Activated T-helper 1 cell treated with anti-CD3 and anti-CD28 coated beads, Interleukin-12 subunit alpha, Interleukin-12 subunit beta, Interleukin-2, Interleukin-4 antibody, amounts not matched to agents 30 ng/mL and 10 ng/mL and 1 ng/mL, durations not matched to agents 14 hours and 24 hours and 36 hours (primary cell): ENCODE measurements around the gene NDUFAF3. TPM values are rescaled to one million over a fixed set of nuclear protein-coding genes. Genes with fewer than 3 reads are reported as not detected.

Experiments used
- DNase-seq: peaks from one replicate; pipeline ENCODE4 v3.0.0; 2021; ENCODE audit warnings: low spot score
- H3K27ac Mint-ChIP-seq: one replicate; pipeline ENCODE4 v1.8.0; 2021; ENCODE audit warnings: mild to moderate bottlenecking, mixed read lengths
- H3K27me3 Mint-ChIP-seq: one replicate; pipeline ENCODE4 v1.8.0; 2022; ENCODE audit warnings: mild to moderate bottlenecking, moderate library complexity, mixed read lengths; ENCODE audit not compliant: insufficient read depth
- H3K36me3 Mint-ChIP-seq: one replicate; pipeline ENCODE4 v1.8.0; 2021; ENCODE audit warnings: low read depth, mixed read lengths
- H3K4me1 Mint-ChIP-seq: one replicate; pipeline ENCODE4 v1.8.0; 2021; ENCODE audit warnings: low read depth, mixed read lengths
- H3K4me3 Mint-ChIP-seq: one replicate; pipeline ENCODE4 v1.8.0; 2021; ENCODE audit warnings: mild to moderate bottlenecking, moderate library complexity, mixed read lengths
- H3K9me3 Mint-ChIP-seq: one replicate; pipeline ENCODE4 v1.8.0; 2021; ENCODE audit warnings: mixed read lengths
- intact Hi-C: fragments of 100-400 bp; cut with micrococcal nuclease; formaldehyde crosslinking; loops from one replicate; pipeline ENCODE4 v1.15.1; 2024
- total RNA-seq: library from RNA; stranded (reverse); gene quantifications from 2 replicates; pipeline ENCODE4 v1.2.3, GENCODE V29; 2022

The NDUFAF3 gene
- total RNA-seq, 1 donor from 2014 or later = 126 TPM

- Mint-ChIP-seq H3K36me3 (peaks cover 64% of the 10 kb centered on the region), H3K27me3 (no peaks in the 10 kb centered on the region), H3K4me3 (peak overlapping the region; percentile 22), H3K4me1 (peaks cover 57% of the 10 kb centered on the region), H3K27ac (no peak overlapping the region), H3K9me3 (no peaks in the 10 kb centered on the region)
- intact Hi-C loops = loop anchor here (5.0 to 10.0 kb wide), 3 partner anchors 308 to 647 kb away; partner anchors contain the start of genes APEH, ATRIP, CCDC51 and IP6K2
- no peak for DNase-seq
These were observed 3.3 kb downstream of the NDUFAF3 start for GRCh38 chr3:49025005-49025792.

DNA sequence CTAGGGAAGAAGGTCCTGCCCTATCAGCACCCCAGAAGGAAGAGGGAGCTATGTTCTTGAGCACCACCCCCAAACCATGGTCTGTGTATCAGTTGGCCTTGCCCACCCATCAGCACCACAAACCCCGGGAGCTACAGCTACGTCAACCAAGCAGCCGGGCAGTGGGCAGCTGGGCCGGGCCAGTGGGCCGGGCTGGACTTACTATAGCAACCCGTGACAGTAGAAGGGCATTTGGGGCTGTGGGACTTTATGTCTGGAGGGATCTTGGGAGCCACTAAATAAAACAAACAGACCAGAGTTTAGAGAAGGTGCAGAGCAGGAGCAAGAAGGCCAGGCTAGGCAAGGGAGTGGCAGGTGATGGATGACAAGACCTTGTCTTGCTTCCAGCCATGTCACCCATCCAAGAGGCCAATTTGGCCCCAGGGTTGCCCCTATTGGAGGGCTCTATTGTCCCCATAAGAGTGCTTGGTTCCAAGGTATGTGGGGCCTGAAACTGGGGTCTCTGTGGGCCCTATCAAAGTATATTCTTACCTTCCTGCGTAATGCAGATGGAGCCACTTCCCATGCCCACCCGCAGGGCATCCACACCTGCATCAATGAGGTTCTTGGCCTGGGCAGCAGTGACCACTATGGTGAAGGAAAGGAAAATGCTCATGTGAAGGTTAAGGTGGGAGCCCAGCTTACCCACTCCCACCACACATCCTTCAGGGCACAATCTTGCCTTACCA lies 4.0 kb downstream of the NDUFAF3 start:
- Mint-ChIP-seq H3K9me3 (no peaks in the 10 kb centered on the region), H3K27ac (no peak overlapping the region), H3K36me3 (peaks cover 70% of the 10 kb centered on the region), H3K4me3 (peak overlapping the region; percentile 22), H3K27me3 (no peaks in the 10 kb centered on the region), H3K4me1 (peaks cover 56% of the 10 kb centered on the region)
- intact Hi-C loops = loop anchor here (5.0 to 10.0 kb wide), 3 partner anchors 309 to 646 kb away; partner anchors contain the start of genes APEH, ATRIP, CCDC51 and IP6K2
- no peak for DNase-seq

DNA sequence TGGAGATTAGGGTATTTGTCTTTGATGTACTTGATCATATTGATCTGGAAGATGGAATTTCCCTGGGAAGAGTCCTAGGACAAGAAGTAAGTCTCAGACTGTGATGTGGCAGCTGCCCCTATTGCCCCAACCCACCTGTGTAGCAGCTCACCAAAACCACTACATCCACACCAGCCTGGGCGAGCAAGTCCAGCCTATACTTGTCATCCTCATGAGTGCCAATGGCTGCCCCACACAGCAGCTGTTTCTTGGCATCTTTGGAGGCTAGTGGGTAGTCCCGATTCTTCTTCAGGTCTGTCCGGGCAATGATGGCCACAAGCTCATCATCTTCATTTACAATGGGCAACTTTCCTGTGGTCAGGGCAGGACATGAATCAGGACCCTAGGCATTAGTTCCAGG lies 4.6 kb downstream of the NDUFAF3 start:
- Mint-ChIP-seq H3K27ac (no peak overlapping the region), H3K27me3 (no peaks in the 10 kb centered on the region), H3K36me3 (peaks cover 73% of the 10 kb centered on the region), H3K4me3 (peak overlapping the region; percentile 76), H3K4me1 (peaks cover 59% of the 10 kb centered on the region), H3K9me3 (no peaks in the 10 kb centered on the region)
- no peak for DNase-seq
- intact Hi-C loops = loop anchor here (5.0 to 10.0 kb wide), 3 partner anchors 309 to 646 kb away; partner anchors contain the start of genes APEH, ATRIP, CCDC51 and IP6K2

DNA sequence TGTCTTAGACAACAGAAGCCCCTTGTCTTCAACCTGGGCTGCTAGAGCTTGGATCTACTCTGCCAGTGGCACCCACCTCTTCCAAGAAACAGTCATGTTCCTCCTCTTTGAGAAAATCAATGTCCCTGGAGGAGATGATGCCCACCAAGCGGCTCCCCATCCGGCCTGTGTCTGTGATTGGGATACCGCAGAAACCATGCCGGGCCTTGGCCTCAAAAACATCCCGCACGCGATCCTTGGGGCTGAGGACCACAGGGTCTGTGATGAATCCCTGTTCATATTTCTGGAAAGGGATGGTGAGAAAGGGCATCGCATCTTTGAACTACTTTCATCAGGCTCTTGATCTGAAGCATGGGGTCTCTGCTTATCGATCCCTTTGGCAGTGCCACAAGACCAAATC lies 5.7 kb downstream of the NDUFAF3 start:
- H3K36me3 Mint-ChIP-seq = peaks cover 80% of the 10 kb centered on the region
- H3K4me1 Mint-ChIP-seq = peaks cover 61% of the 10 kb centered on the region
- no peaks in the 10 kb centered on the region for H3K9me3 Mint-ChIP-seq
- H3K4me3 Mint-ChIP-seq = peak overlapping the region; percentile 93
- no peak for DNase-seq
- peak overlapping the region; percentile 18 for H3K27ac Mint-ChIP-seq
- intact Hi-C loops = loop anchor here (2.0 to 10.0 kb wide), 4 partner anchors 39 to 645 kb away; partner anchors contain the start of genes APEH, ATRIP, CCDC51 and IP6K2
- no peaks in the 10 kb centered on the region for H3K27me3 Mint-ChIP-seq

GRCh38 chr3:49028298-49028672 lies 6.4 kb downstream of the NDUFAF3 start:
- intact Hi-C loops = loop anchor here (2.0 to 10.0 kb wide), 4 partner anchors 39 to 644 kb away; partner anchors contain the start of genes APEH, ATRIP, CCDC51 and IP6K2
- no peaks in the 10 kb centered on the region for H3K9me3 Mint-ChIP-seq
- no peak for DNase-seq
- H3K27me3 Mint-ChIP-seq = no peaks in the 10 kb centered on the region
- H3K36me3 Mint-ChIP-seq = peaks cover 76% of the 10 kb centered on the region
- H3K27ac Mint-ChIP-seq = peak overlapping the region; percentile 90
- H3K4me3 Mint-ChIP-seq = peak overlapping the region; percentile 93
- peaks cover 56% of the 10 kb centered on the region for H3K4me1 Mint-ChIP-seq

DNA sequence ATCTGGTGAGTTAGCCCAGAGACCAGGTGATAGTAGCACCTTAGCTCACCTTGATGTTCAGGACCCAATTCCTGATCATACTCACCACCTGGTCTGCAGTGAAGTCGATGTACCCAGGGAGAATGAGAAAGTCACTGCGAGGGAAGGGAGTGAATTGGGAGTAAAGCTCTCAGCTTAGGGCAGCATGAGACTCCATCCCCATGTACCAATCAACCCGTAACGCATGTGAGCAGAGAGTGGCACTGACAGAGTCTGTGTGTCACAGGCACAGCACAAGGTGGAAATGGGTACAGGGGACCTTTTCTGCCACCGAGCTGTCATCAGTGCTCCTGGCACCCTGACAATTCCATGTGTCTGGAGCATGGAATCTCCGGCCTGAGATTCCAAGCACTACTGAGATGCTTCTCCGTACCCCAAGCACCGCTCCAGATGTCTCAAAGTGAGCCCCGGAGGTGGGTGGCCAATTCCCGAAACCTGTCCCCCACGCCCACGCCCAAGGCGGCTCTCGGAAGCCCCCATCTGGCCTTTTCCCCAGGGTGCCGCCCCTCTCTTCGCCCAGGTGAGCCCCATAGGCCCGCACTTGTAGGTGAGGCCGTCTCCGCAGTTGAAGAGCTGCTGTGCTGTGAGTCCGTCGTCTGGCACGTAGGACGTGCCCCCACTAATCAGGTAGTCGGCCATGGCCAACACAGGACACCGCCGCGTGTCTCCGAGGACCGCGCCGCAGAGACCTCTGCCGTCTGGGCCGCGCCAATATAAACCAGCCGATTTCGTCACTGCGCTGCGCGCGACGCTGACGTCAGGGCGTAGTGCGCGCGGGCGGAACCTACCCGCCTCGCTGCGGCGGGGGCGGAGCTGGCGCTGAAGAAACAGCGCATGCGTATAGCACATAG lies 7.0 kb downstream of the NDUFAF3 start, which contains the start of gene IMPDH2:
TSS of gene IMPDH2 (minus strand) at position 726 of the 890 bp plus-strand sequence. CDS start at position 678, 48 bp downstream.
- Mint-ChIP-seq H3K27me3 (no peaks in the 10 kb centered on the region), H3K4me1 (peaks cover 50% of the 10 kb centered on the region), H3K4me3 (peak within 1 kb of the TSS; percentile 93), H3K9me3 (no peaks in the 10 kb centered on the region), H3K27ac (peak within 1 kb of the TSS; percentile 90), H3K36me3 (peaks cover 70% of the 10 kb centered on the region)
- intact Hi-C loops = loop anchor here (1.0 to 10.0 kb wide), 8 partner anchors 8 to 643 kb away; partner anchors contain the start of genes APEH, ATRIP, CCDC51 and IP6K2
- peak; percentile 92 for DNase-seq

- Mint-ChIP-seq H3K27me3 (no peaks in the 10 kb centered on the region), H3K4me1 (peaks cover 47% of the 10 kb centered on the region), H3K4me3 (peak overlapping the region; percentile 93), H3K9me3 (no peaks in the 10 kb centered on the region), H3K27ac (peak overlapping the region; percentile 90), H3K36me3 (peaks cover 65% of the 10 kb centered on the region)
- intact Hi-C loops = loop anchor here (1.0 to 10.0 kb wide), 8 partner anchors 8 to 643 kb away; partner anchors contain the start of genes APEH, ATRIP, CCDC51 and IP6K2
- DNase-seq = no peak
These were observed 7.6 kb downstream of the NDUFAF3 start for GRCh38 chr3:49029563-49029884.

DNA sequence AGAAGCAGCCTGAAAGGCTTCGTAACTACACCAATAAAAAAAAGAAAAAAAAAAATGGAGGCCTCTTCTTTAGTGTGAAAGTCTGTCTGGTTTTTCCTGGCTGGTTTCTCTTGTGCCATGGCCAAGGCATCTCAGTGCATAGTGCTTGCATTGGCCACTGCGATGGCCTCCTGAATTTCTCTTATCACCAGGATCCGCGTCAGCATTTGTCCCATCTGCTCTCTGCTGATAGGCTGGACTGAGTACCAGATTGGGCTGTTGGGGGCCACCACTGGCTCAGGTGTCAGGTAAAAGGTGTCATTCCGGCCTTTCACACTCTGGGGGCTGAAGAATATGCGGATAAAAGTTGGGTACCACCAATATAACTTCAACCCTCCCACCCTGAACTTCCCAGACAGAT lies 8.4 kb downstream of the NDUFAF3 start:
- Mint-ChIP-seq H3K27me3 (no peaks in the 10 kb centered on the region), H3K27ac (no peak overlapping the region), H3K4me1 (peaks cover 44% of the 10 kb centered on the region), H3K9me3 (no peaks in the 10 kb centered on the region), H3K36me3 (peaks cover 63% of the 10 kb centered on the region), H3K4me3 (no peak overlapping the region)
- no peak for DNase-seq
- intact Hi-C loops = no loop called here

DNA sequence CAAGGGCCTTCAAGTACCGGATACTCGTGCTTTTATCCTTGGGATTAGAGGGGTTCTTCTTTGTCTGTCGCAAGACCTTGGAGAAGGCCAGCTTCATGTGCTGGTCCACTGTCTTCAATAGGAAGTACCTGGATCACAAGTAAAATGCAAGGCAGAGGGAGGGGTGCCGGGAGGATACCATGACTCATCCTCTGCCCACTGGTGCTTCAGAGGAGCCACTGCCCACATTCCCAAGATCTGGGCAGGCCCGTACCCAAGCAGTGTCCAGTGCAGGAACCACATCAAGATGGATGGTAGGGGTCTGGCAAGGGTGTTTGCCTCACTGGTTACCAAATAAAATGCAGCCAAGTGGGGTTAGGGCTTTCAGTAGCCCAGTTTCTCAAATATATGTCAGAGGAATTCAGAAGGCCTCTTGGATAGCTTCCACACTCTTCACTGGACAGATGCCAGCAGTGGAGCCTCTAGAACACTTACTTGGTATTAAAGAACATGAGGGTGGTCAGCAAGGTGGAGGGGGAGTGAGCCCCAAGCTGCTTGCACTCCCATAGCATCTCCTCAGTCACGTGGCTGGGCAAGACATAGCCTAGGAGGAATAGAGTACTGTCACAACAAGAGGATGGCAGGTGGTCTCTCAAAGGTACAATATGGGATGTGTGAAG lies 10.9 kb downstream of the NDUFAF3 start:
- H3K36me3 Mint-ChIP-seq = peaks cover 48% of the 10 kb centered on the region

GRCh38 chr3:49034650-49035049 lies 12.7 kb downstream of the NDUFAF3 start:
- peaks cover 10% of the 10 kb centered on the region for H3K4me1 Mint-ChIP-seq
- no peaks in the 10 kb centered on the region for H3K9me3 Mint-ChIP-seq
- H3K4me3 Mint-ChIP-seq = no peak overlapping the region
- H3K27ac Mint-ChIP-seq = no peak overlapping the region
- no peak for DNase-seq
- intact Hi-C loops = no loop called here
- H3K36me3 Mint-ChIP-seq = peaks cover 35% of the 10 kb centered on the region
- H3K27me3 Mint-ChIP-seq = no peaks in the 10 kb centered on the region

More for the DNA sequence above, 10.9 kb downstream of the NDUFAF3 start:
- H3K27ac Mint-ChIP-seq = no peak overlapping the region
- DNase-seq = no peak
- intact Hi-C loops = no loop called here
- H3K9me3 Mint-ChIP-seq = no peaks in the 10 kb centered on the region
- H3K4me1 Mint-ChIP-seq = peaks cover 26% of the 10 kb centered on the region
- H3K27me3 Mint-ChIP-seq = no peaks in the 10 kb centered on the region
- H3K4me3 Mint-ChIP-seq = no peak overlapping the region

DNA sequence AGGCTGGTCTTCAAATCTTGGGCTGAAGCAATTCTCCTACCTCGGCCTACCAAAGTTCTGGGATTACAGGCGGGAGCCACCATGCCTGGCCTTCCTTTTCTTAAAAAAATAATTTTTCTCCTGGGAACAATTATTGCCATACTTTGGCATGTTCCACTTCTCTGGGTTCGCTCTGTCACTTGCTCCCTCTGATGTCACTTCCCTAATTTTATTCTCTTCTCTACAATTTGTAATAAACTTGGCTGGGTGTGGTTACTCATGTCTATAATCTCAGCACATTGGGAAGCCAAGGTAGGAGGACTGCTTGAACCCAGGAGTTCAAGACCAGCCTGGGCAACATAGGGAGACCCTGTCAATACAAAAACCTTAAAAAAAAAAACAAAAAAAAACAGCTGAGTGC lies 13.4 kb downstream of the NDUFAF3 start:
- H3K9me3 Mint-ChIP-seq = no peaks in the 10 kb centered on the region
- peaks cover 34% of the 10 kb centered on the region for H3K36me3 Mint-ChIP-seq
- H3K4me1 Mint-ChIP-seq = peaks cover 5% of the 10 kb centered on the region
- intact Hi-C loops = no loop called here
- no peak overlapping the region for H3K27ac Mint-ChIP-seq
- no peak overlapping the region for H3K4me3 Mint-ChIP-seq
- no peak for DNase-seq
- no peaks in the 10 kb centered on the region for H3K27me3 Mint-ChIP-seq

- Mint-ChIP-seq H3K36me3 (peaks cover 44% of the 10 kb centered on the region), H3K4me3 (no peak overlapping the region), H3K27ac (no peak overlapping the region), H3K9me3 (no peaks in the 10 kb centered on the region), H3K27me3 (no peaks in the 10 kb centered on the region), H3K4me1 (no peaks in the 10 kb centered on the region)
- DNase-seq = no peak
- intact Hi-C loops = no loop called here
These were observed 31.6 kb downstream of the NDUFAF3 start for GRCh38 chr3:49053543-49053942.
